Measurements from ENCODE around the gene ZDHHC12.

The ZDHHC12 gene

DNA sequence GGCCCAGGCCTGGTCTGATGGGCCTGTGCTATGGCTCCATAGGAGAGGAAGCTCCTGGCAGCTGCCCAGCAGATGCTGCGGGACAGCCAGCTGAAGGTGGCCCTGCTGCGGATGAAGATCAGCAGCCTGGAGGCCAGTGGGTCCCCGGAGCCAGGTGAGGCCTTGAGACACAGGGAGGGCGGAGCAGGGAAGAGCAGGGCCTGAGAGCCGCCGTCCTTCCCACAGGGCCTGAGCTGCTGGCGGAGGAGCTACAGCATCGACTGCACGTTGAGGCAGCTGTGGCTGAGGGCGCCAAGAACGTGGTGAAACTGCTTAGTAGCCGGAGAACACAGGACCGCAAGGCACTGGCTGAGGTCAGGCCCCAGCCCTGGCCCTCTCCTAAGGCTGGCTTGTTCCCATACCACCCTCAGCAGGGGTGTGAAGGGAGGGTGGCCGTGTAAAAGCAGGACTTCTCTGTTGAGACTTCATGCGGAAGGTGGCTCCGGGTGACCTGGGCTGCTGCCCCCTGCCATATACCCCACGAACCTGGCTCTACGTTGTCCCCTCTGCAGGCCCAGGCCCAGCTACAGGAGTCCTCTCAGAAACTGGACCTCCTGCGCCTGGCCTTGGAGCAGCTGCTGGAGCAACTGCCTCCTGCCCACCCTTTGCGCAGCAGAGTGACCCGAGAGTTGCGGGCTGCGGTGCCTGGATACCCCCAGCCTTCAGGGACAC, 17.1 kb downstream of the ZDHHC12 start:
- Histone ChIP-seq H3K36me3 (ENCODE audit: control insufficient read depth in 1 of 2, insufficient read depth in 2 of 2, low read length in 2 of 2) (peaks cover 16 to 18% of the 10 kb centered on the region in 2 experiments), H3K9ac (ENCODE audit: low read length) (no peak overlapping the region), H3K27me3 (ENCODE audit: insufficient read depth, low read length) (no peaks in the 10 kb centered on the region), H4K91ac (ENCODE audit: low read depth, low read length) (no peak overlapping the region), H4K8ac (ENCODE audit: low read depth, low read length) (no peak overlapping the region), H3K14ac (ENCODE audit: low read length) (no peak overlapping the region), H3K4me3 (ENCODE audit: low read depth, low read length) (no peak overlapping the region), H2BK12ac (ENCODE audit: low read length) (no peak overlapping the region), H3K4me1 (ENCODE audit: control insufficient read depth in 1 of 2, insufficient read depth in 2 of 2, low read length in 2 of 2) (peaks cover 4 to 6% of the 10 kb centered on the region in 2 experiments), H2BK5ac (ENCODE audit: low read depth, low read length, poor library complexity) (no peak overlapping the region), H2AK5ac (ENCODE audit: low read length) (no peak overlapping the region), H3K9me3 (ENCODE audit: insufficient read depth, low read depth, low read length) (peaks cover 3% of the 10 kb centered on the region), H3K4ac (ENCODE audit: low read depth, low read length) (no peak overlapping the region), H3K4me2 (ENCODE audit: low read length) (no peak overlapping the region), H3K18ac (ENCODE audit: low read length) (no peak overlapping the region), H3K23ac (ENCODE audit: low read length) (no peak overlapping the region), H4K12ac (ENCODE audit: low read depth, low read length) (no peak overlapping the region), H3K79me1 (ENCODE audit: low read length) (peaks cover 5% of the 10 kb centered on the region), H2AFZ (ENCODE audit: insufficient read depth, low read length, poor library complexity) (no peak overlapping the region), H2BK120ac (ENCODE audit: insufficient read depth, low read length, poor library complexity) (no peak overlapping the region), H3K27ac (ENCODE audit: low read depth, low read length) (no peak overlapping the region), H3K79me2 (ENCODE audit: control insufficient read depth, insufficient read depth, low read length, poor library complexity) (peaks cover 4% of the 10 kb centered on the region)
- no CpG with 5 or more reads among the region's 23 CpGs for WGBS (ENCODE audit: extremely low coverage, insufficient coverage, insufficient read length)
- no peak for DNase-seq

DNA sequence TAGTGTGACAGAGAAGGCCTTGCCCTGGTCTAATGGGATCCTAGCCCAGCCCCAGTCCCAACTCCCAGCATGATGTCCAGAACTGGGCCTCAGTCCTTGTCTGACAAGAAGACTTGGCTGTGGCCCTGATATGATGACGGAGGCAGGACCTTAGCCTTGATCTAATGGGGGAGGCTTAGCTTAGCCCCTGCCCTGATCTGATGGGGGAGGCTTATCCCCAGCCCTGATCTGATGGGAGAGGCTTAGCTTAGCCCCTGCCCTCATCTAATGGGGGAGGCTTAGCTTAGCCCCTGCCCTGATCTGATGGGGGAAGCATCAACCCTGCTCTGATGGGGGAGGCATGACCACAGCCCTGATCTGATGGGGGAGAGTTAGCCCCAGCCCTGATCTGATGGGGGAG, 17.9 kb downstream of the ZDHHC12 start:
- DNase-seq, result no peak
- Histone ChIP-seq H2BK5ac (ENCODE audit: low read depth, low read length, poor library complexity) (no peak overlapping the region), H3K27me3 (ENCODE audit: insufficient read depth, low read length) (no peaks in the 10 kb centered on the region), H3K79me2 (ENCODE audit: control insufficient read depth, insufficient read depth, low read length, poor library complexity) (peaks cover 4% of the 10 kb centered on the region), H3K4me1 (ENCODE audit: control insufficient read depth in 1 of 2, insufficient read depth in 2 of 2, low read length in 2 of 2) (peaks cover 9 to 11% of the 10 kb centered on the region in 2 experiments), H3K18ac (ENCODE audit: low read length) (no peak overlapping the region), H3K27ac (ENCODE audit: low read depth, low read length) (no peak overlapping the region), H2BK120ac (ENCODE audit: insufficient read depth, low read length, poor library complexity) (no peak overlapping the region), H3K23ac (ENCODE audit: low read length) (no peak overlapping the region), H4K91ac (ENCODE audit: low read depth, low read length) (no peak overlapping the region), H3K4ac (ENCODE audit: low read depth, low read length) (no peak overlapping the region), H4K12ac (ENCODE audit: low read depth, low read length) (no peak overlapping the region), H3K36me3 (ENCODE audit: control insufficient read depth in 1 of 2, insufficient read depth in 2 of 2, low read length in 2 of 2) (peaks cover 16 to 18% of the 10 kb centered on the region in 2 experiments), H3K14ac (ENCODE audit: low read length) (no peak overlapping the region), H2BK12ac (ENCODE audit: low read length) (no peak overlapping the region), H2AFZ (ENCODE audit: insufficient read depth, low read length, poor library complexity) (no peak overlapping the region), H2AK5ac (ENCODE audit: low read length) (no peak overlapping the region), H3K4me3 (ENCODE audit: low read depth, low read length) (no peak overlapping the region), H3K9me3 (ENCODE audit: insufficient read depth, low read depth, low read length) (peaks cover 3% of the 10 kb centered on the region), H3K79me1 (ENCODE audit: low read length) (peaks cover 5% of the 10 kb centered on the region), H3K9ac (ENCODE audit: low read length) (no peak overlapping the region), H4K8ac (ENCODE audit: low read depth, low read length) (no peak overlapping the region), H3K4me2 (ENCODE audit: low read length) (no peak overlapping the region)
- no CpG with 5 or more reads among the region's 1 CpG for WGBS (ENCODE audit: extremely low coverage, insufficient coverage, insufficient read length)

- Histone ChIP-seq H3K14ac (ENCODE audit: low read length) (no peak overlapping the region), H4K91ac (ENCODE audit: low read depth, low read length) (no peak overlapping the region), H4K8ac (ENCODE audit: low read depth, low read length) (no peak overlapping the region), H3K4me2 (ENCODE audit: low read length) (no peak overlapping the region), H4K12ac (ENCODE audit: low read depth, low read length) (no peak overlapping the region), H2BK12ac (ENCODE audit: low read length) (no peak overlapping the region), H3K4ac (ENCODE audit: low read depth, low read length) (no peak overlapping the region), H3K27me3 (ENCODE audit: insufficient read depth, low read length) (no peaks in the 10 kb centered on the region), H3K4me1 (ENCODE audit: control insufficient read depth in 1 of 2, insufficient read depth in 2 of 2, low read length in 2 of 2) (peaks cover 9 to 11% of the 10 kb centered on the region in 2 experiments), H3K18ac (ENCODE audit: low read length) (no peak overlapping the region), H2BK5ac (ENCODE audit: low read depth, low read length, poor library complexity) (no peak overlapping the region), H3K79me1 (ENCODE audit: low read length) (peaks cover 5% of the 10 kb centered on the region), H3K4me3 (ENCODE audit: low read depth, low read length) (no peak overlapping the region), H2AFZ (ENCODE audit: insufficient read depth, low read length, poor library complexity) (no peak overlapping the region), H3K36me3 (ENCODE audit: control insufficient read depth in 1 of 2, insufficient read depth in 2 of 2, low read length in 2 of 2) (peaks cover 16 to 18% of the 10 kb centered on the region in 2 experiments), H3K27ac (ENCODE audit: low read depth, low read length) (no peak overlapping the region), H3K23ac (ENCODE audit: low read length) (no peak overlapping the region), H2BK120ac (ENCODE audit: insufficient read depth, low read length, poor library complexity) (no peak overlapping the region), H3K9me3 (ENCODE audit: insufficient read depth, low read depth, low read length) (peaks cover 3% of the 10 kb centered on the region), H3K79me2 (ENCODE audit: control insufficient read depth, insufficient read depth, low read length, poor library complexity) (peaks cover 4% of the 10 kb centered on the region), H2AK5ac (ENCODE audit: low read length) (no peak overlapping the region), H3K9ac (ENCODE audit: low read length) (no peak overlapping the region)
- no peak for DNase-seq
- WGBS (ENCODE audit: extremely low coverage, insufficient coverage, insufficient read length), result no CpG with 5 or more reads among the region's 36 CpGs
Observed at GRCh38 chr9:128705051-128705965, 18.6 kb downstream of the ZDHHC12 start.

DNA sequence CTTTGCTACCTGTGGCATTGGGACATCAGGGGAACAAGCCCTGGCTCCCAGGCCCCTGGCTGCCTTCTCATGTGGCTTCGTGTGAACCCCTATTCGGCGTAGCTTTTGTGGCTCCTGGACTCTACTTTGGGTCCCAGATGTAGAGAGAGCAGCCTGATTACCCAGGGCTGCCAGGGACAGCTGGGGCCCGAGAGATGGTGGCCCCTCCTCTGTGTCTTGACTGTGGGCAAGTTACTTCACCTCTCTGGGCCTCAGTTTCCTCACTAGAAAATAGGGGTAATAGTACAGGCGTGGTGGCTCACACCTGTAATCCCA, 19.6 kb downstream of the ZDHHC12 start:
- H2BK12ac ChIP-seq (ENCODE audit: low read length), result no peak overlapping the region
- H3K36me3 ChIP-seq (ENCODE audit: control insufficient read depth in 1 of 2, insufficient read depth in 2 of 2, low read length in 2 of 2), result peaks cover 16 to 18% of the 10 kb centered on the region in 2 experiments
- H3K4me2 ChIP-seq (ENCODE audit: low read length), result no peak overlapping the region
- no peak overlapping the region for H3K4ac ChIP-seq (ENCODE audit: low read depth, low read length)
- no peak overlapping the region for H3K18ac ChIP-seq (ENCODE audit: low read length)
- peaks cover 3% of the 10 kb centered on the region for H3K9me3 ChIP-seq (ENCODE audit: insufficient read depth, low read depth, low read length)
- DNase-seq, result no peak
- H2AK5ac ChIP-seq (ENCODE audit: low read length), result peak overlapping the region; percentile 45
- peaks cover 9 to 11% of the 10 kb centered on the region in 2 experiments for H3K4me1 ChIP-seq (ENCODE audit: control insufficient read depth in 1 of 2, insufficient read depth in 2 of 2, low read length in 2 of 2)
- no peak overlapping the region for H3K4me3 ChIP-seq (ENCODE audit: low read depth, low read length)
- no peak overlapping the region for H4K91ac ChIP-seq (ENCODE audit: low read depth, low read length)
- peaks cover 4% of the 10 kb centered on the region for H3K79me2 ChIP-seq (ENCODE audit: control insufficient read depth, insufficient read depth, low read length, poor library complexity)
- no CpG with 5 or more reads among the region's 5 CpGs for WGBS (ENCODE audit: extremely low coverage, insufficient coverage, insufficient read length)
- no peak overlapping the region for H3K23ac ChIP-seq (ENCODE audit: low read length)
- no peak overlapping the region for H3K14ac ChIP-seq (ENCODE audit: low read length)
- no peak overlapping the region for H2BK120ac ChIP-seq (ENCODE audit: insufficient read depth, low read length, poor library complexity)
- H3K9ac ChIP-seq (ENCODE audit: low read length), result no peak overlapping the region
- no peak overlapping the region for H2BK5ac ChIP-seq (ENCODE audit: low read depth, low read length, poor library complexity)
- no peak overlapping the region for H3K27ac ChIP-seq (ENCODE audit: low read depth, low read length)
- peaks cover 5% of the 10 kb centered on the region for H3K79me1 ChIP-seq (ENCODE audit: low read length)
- no peak overlapping the region for H4K12ac ChIP-seq (ENCODE audit: low read depth, low read length)
- H3K27me3 ChIP-seq (ENCODE audit: insufficient read depth, low read length), result no peaks in the 10 kb centered on the region
- H4K8ac ChIP-seq (ENCODE audit: low read depth, low read length), result no peak overlapping the region
- H2AFZ ChIP-seq (ENCODE audit: insufficient read depth, low read length, poor library complexity), result no peak overlapping the region

Data from trophoblast cell (in vitro differentiated cells and primary cell).